Panc1 (cell line): ENCODE measurements around the gene C4orf50. TPM values are rescaled to one million over a fixed set of nuclear protein-coding genes. Genes with fewer than 3 reads are reported as not detected.

Experiments used
- ATAC-seq: fragments of 200-7000 bp; cut with Tn5 transposase; 2 replicates; pipeline ENCODE4 v1.9.1; 2020; ENCODE audit warnings: mild to moderate bottlenecking, moderate library complexity
- BruUV-seq: library from RNA; stranded (reverse); fragments of 400-500 nt; replicated peaks from 2 replicates; lab custom pipeline; 2021; lab: Mats Ljungman, UMichigan
- CTCF ChIA-PET: fragments of 300-600 bp; sonication (Branson Sonifier 250); formaldehyde crosslinking; loops from one replicate; lab custom pipeline; 2022; ENCODE audit warnings: antibody characterized with exemption; lab: Charles Lee
- POLR2A ChIA-PET: fragments of 300-600 bp; sonication (Branson Sonifier 250); formaldehyde crosslinking; loops from one replicate; lab custom pipeline; 2022; ENCODE audit warnings: antibody characterized with exemption; lab: Charles Lee
- DNase-seq: peaks from one replicate; pipeline ENCODE4 v3.0.0-alpha.2; 2010; ENCODE audit warnings: low read depth, low spot score
- H3K27ac ChIP-seq: 2 replicates; pipeline ENCODE4 v1.5.1; 2011; ENCODE audit warnings: mild to moderate bottlenecking, low read length, inconsistent platforms
- H3K27me3 ChIP-seq: fragments of 200-500 bp; sonication (Bioruptor generic); 2 replicates; pipeline ENCODE4 v1.6.0; 2014; ENCODE audit warnings: low read length, inconsistent platforms; ENCODE audit not compliant: control insufficient read depth, insufficient read depth
- H3K36me3 ChIP-seq: fragments of 200-500 bp; sonication (Bioruptor generic); 2 replicates; pipeline ENCODE4 v1.5.1; 2014; ENCODE audit warnings: inconsistent platforms, mild to moderate bottlenecking, low read length, moderate library complexity; ENCODE audit not compliant: control insufficient read depth, insufficient read depth
- H3K4me1 ChIP-seq: 2 replicates; pipeline ENCODE4 v1.5.1; 2011; ENCODE audit warnings: inconsistent platforms, mild to moderate bottlenecking, low read length, moderate library complexity; ENCODE audit not compliant: control insufficient read depth, insufficient read depth
- H3K4me3 ChIP-seq, 2 experiments: 2 replicates each; pipeline ENCODE4 v1.5.1; 2011 to 2012; ENCODE audit warnings: low read depth in 2 of 2, low read length in 2 of 2, mild to moderate bottlenecking in 2 of 2, inconsistent platforms in 1 of 2, moderate library complexity in 1 of 2
- H3K9me3 ChIP-seq: fragments of 200-500 bp; sonication (Bioruptor generic); 2 replicates; pipeline ENCODE4 v1.5.1; 2014; ENCODE audit warnings: low read depth, mild to moderate bottlenecking, inconsistent platforms, low read length, moderate library complexity; ENCODE audit not compliant: control insufficient read depth, insufficient read depth
- CTCF ChIP-seq: fragments of 450-650 bp; IDR thresholded peaks from 2 replicates; pipeline ENCODE4 v1.5.1; 2017; ENCODE audit warnings: mild to moderate bottlenecking
- POLR2AphosphoS5 ChIP-seq: IDR thresholded peaks from 2 replicates; pipeline ENCODE4 v1.6.1; 2012; ENCODE audit warnings: mild to moderate bottlenecking, low read depth, low read length, moderate library complexity
- REST ChIP-seq, 2 experiments: IDR thresholded peaks; 2 replicates each; pipeline ENCODE4 v1.6.1; 2011 to 2012; ENCODE audit warnings: low read depth in 2 of 2, control low read depth in 1 of 2, low read length in 1 of 2, mild to moderate bottlenecking in 1 of 2, moderate library complexity in 1 of 2; ENCODE audit not compliant: insufficient read depth in 1 of 2
- SIN3A ChIP-seq: IDR thresholded peaks from 2 replicates; pipeline ENCODE4 v1.6.1; 2012; ENCODE audit warnings: low read depth, mild to moderate bottlenecking, low read length, moderate library complexity, borderline replicate concordance; ENCODE audit not compliant: insufficient read depth
- TCF7L2 ChIP-seq: IDR thresholded peaks from 2 replicates; pipeline ENCODE4 v1.6.1; 2011; ENCODE audit warnings: mild to moderate bottlenecking, low read depth, low read length, inconsistent platforms
- in situ Hi-C: cut with HindIII; loops from 2 replicates; pipeline ENCODE4 v1.10.0; 2016; ENCODE audit warnings: low sequenced_read_pairs, low pct_unique_long_range_greater_than_20kb
- intact Hi-C: fragments of 100-400 bp; cut with micrococcal nuclease; formaldehyde crosslinking; loops from one replicate; pipeline ENCODE4 v1.10.0; 2022; ENCODE audit not compliant: unreplicated experiment
- total RNA-seq: library from RNA; stranded (reverse); gene quantifications from one replicate; pipeline ENCODE4 v1.2.1, GENCODE V29; 2021; ENCODE audit not compliant: unreplicated experiment

The C4orf50 gene
- total RNA-seq, 1 experiment from 2014 or later, result under 0.01 TPM

GRCh38 chr4:6031846-6032245, 13.6 kb upstream of the C4orf50 start:
- TF ChIP-seq TCF7L2 (no peak), SIN3A (no peak), CTCF (no peak), POLR2AphosphoS5 (no peak), REST (IDR thresholded peaks at IDR 0.05; ENCODE audit: insufficient read depth in 1 of 2, low read depth in 2 of 2, low read length in 1 of 2) (no peak)
- POLR2A ChIA-PET, result no interaction called here
- DNase-seq (no peak), ATAC-seq (no peak)
- intact Hi-C loops, result no loop called here
- Histone ChIP-seq H3K27ac (no peak overlapping the region), H3K27me3 (no peaks in the 10 kb centered on the region), H3K4me1 (no peaks in the 10 kb centered on the region; the same call in 1 of the 2 replicates), H3K4me3 (no peak overlapping the region), H3K9me3 (no peaks in the 10 kb centered on the region), H3K36me3 (no peaks in the 10 kb centered on the region)
- in situ Hi-C loops, result no loop called here
- BruUV-seq, result no TSS peak
- CTCF ChIA-PET, result no interaction called here

- DNase-seq (no peak), ATAC-seq (no peak)
- ChIA-PET CTCF (no interaction called here), POLR2A (no interaction called here)
- in situ Hi-C loops, result no loop called here
- TF ChIP-seq TCF7L2 (no peak), SIN3A (no peak)
- H3K9me3 ChIP-seq, result no peaks in the 10 kb centered on the region
- H3K4me1 ChIP-seq, result no peaks in the 10 kb centered on the region; the same call in 1 of the 2 replicates
- intact Hi-C loops, result no loop called here
- no peaks in the 10 kb centered on the region for H3K36me3 ChIP-seq
- H3K4me3 ChIP-seq, result no peak overlapping the region
- no TSS peak for BruUV-seq
- H3K27ac ChIP-seq, result no peak overlapping the region
- no peaks in the 10 kb centered on the region for H3K27me3 ChIP-seq
These were observed 12.4 kb upstream of the C4orf50 start for GRCh38 chr4:6030679-6031078.

- Histone ChIP-seq H3K27ac (no peak overlapping the region), H3K36me3 (no peaks in the 10 kb centered on the region), H3K27me3 (no peaks in the 10 kb centered on the region), H3K4me1 (no peaks in the 10 kb centered on the region; the same call in 1 of the 2 replicates), H3K4me3 (no peak overlapping the region), H3K9me3 (no peaks in the 10 kb centered on the region)
- POLR2A ChIA-PET, result no interaction called here
- BruUV-seq, result no TSS peak
- ATAC-seq (no peak), DNase-seq (no peak)
- intact Hi-C loops (no loop called here), in situ Hi-C loops (no loop called here)
- CTCF ChIA-PET, result no interaction called here
- TF ChIP-seq CTCF, result no peak
- no peak for TF ChIP-seq SIN3A
- TF ChIP-seq POLR2AphosphoS5, result no peak
These were observed 11.0 kb upstream of the C4orf50 start for GRCh38 chr4:6029254-6029653.
